GM12875 (cell line): ENCODE results near the gene ZBTB16.

Experiments
- H3K4me3 ChIP-seq: one replicate; pipeline ENCODE4 v1.5.1; 2011; ENCODE audit warnings: low read depth, low read length, control low read depth
- CTCF ChIP-seq: IDR thresholded peaks from 2 replicates; pipeline ENCODE4 v1.5.1; 2011; ENCODE audit warnings: low read depth, mild to moderate bottlenecking, control low read depth, inconsistent platforms, low read length, moderate library complexity, borderline replicate concordance; ENCODE audit not compliant: insufficient read depth

The ZBTB16 gene

GRCh38 chr11:114283422-114283821 is 223.9 kb downstream of the ZBTB16 start:
- no peak overlapping the region for H3K4me3 ChIP-seq
- no peak for TF ChIP-seq CTCF

- no peak overlapping the region for H3K4me3 ChIP-seq
- no peak for TF ChIP-seq CTCF
Observed at GRCh38 chr11:114284021-114284420, 224.5 kb downstream of the ZBTB16 start.

- no peak overlapping the region for H3K4me3 ChIP-seq
- TF ChIP-seq CTCF = no peak
Observed at GRCh38 chr11:114284914-114285313, 225.4 kb downstream of the ZBTB16 start.

- no peak for TF ChIP-seq CTCF
Observed at GRCh38 chr11:114285599-114285998, 226.1 kb downstream of the ZBTB16 start.

GRCh38 chr11:114286229-114286628 is 226.7 kb downstream of the ZBTB16 start:
- no peak for TF ChIP-seq CTCF
- H3K4me3 ChIP-seq = no peak overlapping the region

More at GRCh38 chr11:114285599-114285998, 226.1 kb downstream of the ZBTB16 start:
- H3K4me3 ChIP-seq = no peak overlapping the region

GRCh38 chr11:114287154-114287553 is 227.6 kb downstream of the ZBTB16 start:
- no peak for TF ChIP-seq CTCF
- no peak overlapping the region for H3K4me3 ChIP-seq

GRCh38 chr11:114288136-114288535 is 228.6 kb downstream of the ZBTB16 start:
- H3K4me3 ChIP-seq = no peak overlapping the region
- TF ChIP-seq CTCF = no peak
